GM21515 (cell line): ENCODE data around the gene FHL2.

Source experiments
- ATAC-seq: cut with Tn5 transposase; IDR thresholded peaks from one replicate; pipeline ENCODE4 v1.9.1; 2021; ENCODE audit not compliant: unreplicated experiment

The FHL2 gene

GRCh38 chr2:105320651-105321215 is 78.1 kb downstream of the FHL2 start:
- no peak for ATAC-seq

- ATAC-seq = no peak
Observed at GRCh38 chr2:105317937-105318336, 80.9 kb downstream of the FHL2 start.

- peak; percentile 54 for ATAC-seq
Observed at GRCh38 chr2:105315314-105315713, 83.5 kb downstream of the FHL2 start.

- ATAC-seq = peak; percentile 41
Observed at GRCh38 chr2:105313877-105314276, 85.0 kb downstream of the FHL2 start.
